Kasumi-1 (cell line): ENCODE measurements around the gene PPP2R5B.
A peak's percentile ranks its signal among the peaks of the same experiment; 100 is the strongest.

ENCODE experiments used
- DNase-seq, 2 experiments: peaks; one replicate each; lab custom pipeline; 2025; lab: John Stamatoyannopoulos, UW

PPP2R5B gene

GRCh38 chr11:64888729-64889511, 35.6 kb upstream of the PPP2R5B start:
- no peak for DNase-seq

- DNase-seq = no peak
Measured at GRCh38 chr11:64890522-64890939, 34.0 kb upstream of the PPP2R5B start.

DNA sequence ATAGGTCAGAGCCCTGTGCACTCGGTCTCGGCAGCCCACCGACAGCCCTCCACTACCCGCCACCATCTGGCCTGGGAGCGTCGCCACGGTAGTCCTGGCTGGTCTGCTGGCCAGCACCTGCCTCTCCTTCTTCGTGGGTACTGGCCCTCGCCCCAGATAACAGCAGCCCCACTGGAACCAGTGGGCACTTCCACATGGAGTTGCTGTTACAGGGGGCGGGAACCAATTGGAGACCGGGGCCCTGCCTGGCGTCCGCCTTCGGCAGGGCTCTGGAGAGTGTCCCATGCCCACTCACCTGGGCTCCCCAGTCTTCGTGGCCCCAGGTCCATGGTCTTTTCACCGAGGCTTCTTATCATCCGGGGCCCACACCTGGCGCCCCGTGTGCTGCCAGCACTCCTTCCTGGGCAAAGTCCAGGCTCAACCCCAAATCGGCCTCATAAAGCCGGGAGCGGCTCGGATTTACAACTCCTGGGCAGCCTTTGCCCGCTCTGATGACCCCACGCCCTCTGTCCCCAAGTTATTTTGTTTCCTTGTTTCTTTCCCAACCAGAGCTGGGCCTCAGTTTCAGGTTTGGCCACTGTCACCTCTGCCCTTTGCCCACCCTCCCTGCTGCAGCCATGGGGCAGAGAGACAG, 33.2 kb upstream of the PPP2R5B start:
- no peak for DNase-seq

DNA sequence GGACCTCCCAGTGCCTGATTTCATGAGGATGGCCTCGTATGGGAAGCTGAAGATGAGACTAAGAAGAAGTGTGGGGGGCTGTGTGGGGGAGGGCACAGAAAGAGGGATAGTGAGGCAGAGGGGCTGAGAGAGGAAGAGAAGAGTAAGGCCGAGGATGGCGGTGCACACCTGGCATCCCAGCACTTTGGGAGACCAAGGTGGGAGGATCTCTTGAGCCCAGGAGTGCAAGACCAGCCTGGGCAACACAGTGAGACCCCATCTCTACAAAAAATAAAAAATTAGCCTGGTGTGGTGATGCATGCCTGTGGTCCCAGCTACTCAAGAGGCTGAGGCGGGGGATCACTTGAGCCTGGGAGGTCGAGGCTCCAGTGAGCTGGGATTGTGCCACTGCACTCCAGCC, 32.6 kb upstream of the PPP2R5B start:
- DNase-seq = no peak

- DNase-seq = no peak
Measured at GRCh38 chr11:64892411-64892831, 32.1 kb upstream of the PPP2R5B start.

DNA sequence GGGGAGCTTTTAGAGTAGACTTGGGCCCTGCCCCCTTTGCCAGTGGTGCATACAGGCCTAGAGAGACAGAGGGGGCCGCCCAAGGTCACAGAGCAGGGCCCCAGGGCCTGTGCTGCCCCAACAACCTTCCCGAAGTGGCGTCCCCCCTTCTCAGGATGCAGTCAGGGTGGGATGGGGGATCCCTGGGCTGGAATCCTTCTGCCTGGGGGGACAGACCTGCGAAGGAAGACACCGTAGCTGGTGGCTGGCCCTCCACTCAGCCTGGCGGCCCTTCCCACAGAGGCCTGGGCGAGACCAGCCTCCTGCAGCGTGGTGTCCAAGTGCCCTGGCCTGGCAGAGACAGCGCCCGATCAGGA, 31.7 kb upstream of the PPP2R5B start:
- DNase-seq = no peak

DNA sequence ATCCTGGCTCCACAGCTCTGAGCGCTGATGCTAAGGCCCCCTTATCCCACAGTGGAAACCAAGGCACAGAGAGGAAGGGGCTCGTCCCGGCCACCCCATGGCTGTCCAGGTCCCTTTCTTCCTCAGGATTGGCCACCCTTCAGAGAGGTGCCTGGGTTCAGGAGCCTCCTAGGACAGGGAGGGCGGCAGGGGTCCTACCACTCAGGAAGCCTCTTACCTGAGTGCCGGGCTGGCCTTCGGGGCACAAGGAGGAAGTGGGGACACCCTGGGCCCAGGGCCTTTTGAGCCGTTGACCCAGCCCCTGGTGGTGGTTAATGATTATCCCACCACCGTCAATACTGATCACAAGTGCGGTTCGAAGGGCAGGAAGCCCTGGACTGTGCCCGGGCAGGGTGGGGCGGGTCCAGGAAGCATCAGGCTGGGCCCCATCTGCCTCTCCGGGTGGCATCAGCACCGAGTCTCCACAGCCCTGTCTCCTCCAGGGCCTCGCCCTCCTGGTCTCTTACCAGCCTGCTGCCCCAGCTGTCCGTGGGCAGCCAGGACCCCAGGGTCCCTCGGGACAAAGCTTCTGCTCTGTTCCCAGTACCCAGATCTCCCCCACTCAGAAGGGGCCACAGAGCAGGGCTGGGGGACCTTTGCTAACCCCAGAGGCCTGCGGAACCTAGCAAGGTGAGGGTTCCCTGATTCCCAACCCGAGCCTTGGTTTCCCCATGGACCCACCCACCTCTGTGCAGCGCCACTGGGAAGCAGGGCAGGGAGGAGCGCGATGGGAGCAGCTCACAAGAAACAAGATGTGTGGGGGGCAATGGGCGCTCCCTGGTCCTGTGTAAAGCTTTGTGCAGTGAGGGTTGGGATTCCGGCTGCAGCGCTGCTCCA, 31.1 kb upstream of the PPP2R5B start:
- DNase-seq = no peak

DNA sequence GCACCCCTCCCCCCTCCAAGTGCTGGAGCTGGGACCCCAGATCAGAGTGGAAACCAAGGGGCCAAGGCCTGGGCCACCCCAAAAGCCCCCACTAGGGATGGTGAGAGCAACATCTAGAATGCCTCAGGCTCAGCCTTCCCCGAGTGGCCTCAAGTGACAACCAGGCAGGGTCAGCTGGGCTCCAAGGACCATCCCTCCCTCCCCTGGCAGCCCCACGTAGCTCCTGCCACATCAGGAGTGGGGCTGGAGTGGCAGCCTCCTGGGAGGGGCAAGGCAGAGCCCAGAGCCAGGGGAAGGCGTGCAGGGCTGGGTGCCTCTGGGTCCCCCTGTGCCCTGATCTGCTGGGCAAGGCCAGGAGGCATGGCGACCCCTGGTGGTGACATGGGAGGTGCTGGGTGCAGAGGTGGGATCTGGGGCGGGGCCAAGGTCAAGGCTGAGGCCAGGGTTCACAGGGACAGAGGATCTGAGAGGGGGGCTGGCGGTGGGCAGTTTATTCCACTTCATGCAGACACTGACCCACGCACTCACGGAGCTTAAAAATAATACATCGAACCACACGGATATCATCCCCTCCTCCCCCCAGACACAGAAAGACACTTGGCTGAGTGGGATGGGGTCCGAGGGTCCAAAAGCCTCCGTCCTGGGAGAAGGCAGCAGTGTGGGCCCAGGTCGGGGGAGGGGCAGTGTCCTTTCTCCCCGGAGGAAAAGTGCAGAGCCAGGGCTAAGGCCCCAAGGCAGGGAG, 30.2 kb upstream of the PPP2R5B start:
- DNase-seq = peak; percentile 60 to 66

- DNase-seq = no peak
Measured at GRCh38 chr11:64894812-64895452, 29.6 kb upstream of the PPP2R5B start.

DNA sequence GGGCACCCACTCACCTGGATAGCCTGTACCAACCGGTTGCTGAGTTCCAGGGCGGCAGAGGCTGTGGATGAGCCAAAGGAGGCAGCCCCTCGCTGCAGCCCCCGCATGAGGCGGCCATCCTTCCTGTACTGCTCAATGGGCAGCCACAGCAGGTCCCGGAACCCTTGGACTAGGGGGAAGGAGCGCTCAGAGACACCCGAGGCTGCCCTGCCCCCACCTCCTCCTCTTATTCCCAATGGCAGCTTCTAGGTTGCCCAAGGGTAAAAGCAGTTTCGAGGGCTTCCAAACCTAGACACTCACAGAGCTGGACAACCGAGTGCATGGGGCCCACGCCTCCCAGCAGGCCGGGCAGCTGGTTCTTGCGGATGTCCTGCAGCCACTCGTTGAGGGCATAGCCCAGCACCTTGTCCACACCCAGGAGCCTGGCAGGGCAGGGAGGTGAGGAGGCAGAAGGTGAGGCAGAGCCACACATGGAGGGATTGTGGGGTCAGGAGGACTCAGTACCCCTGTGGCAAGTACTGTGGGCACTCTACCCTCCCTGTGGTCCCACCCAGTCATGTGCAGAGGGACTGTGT, 28.0 kb upstream of the PPP2R5B start:
- no peak for DNase-seq

DNA sequence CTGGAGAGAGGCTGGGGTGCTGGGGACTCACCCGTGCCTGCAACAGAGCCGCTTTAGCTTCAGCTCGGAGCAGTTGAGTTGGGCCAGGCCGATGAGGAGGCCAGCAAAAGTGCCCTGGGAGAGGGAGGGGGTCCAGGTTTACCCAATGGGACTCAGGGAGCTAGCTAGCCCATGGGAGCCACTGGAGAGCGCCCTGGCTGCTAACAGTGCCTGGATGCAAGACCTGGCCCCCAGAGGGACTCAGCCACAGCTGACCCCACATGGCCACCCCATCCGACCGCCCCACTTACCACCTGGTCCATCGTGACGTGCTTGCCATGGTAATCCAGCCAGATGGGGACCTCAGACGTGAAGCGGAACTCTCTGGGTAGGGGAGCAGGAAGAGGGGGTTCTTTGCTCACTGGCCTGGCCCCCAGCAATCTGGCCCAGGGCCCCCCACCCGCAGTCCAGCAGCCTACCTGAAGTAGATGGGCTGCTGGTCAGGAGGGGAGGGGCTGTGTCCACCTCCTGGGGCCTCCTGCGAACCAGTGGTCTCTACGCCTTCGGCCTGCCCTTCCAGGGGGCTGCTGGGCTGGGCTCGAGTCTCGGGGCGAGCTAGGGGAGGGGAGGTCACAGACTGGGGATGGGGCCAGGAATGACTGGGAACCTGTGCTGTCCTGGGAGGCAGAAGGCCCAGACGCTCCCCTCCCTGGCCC, 27.0 kb upstream of the PPP2R5B start:
- DNase-seq = no peak

- DNase-seq = no peak
Measured at GRCh38 chr11:64898076-64898445, 26.4 kb upstream of the PPP2R5B start.

DNA sequence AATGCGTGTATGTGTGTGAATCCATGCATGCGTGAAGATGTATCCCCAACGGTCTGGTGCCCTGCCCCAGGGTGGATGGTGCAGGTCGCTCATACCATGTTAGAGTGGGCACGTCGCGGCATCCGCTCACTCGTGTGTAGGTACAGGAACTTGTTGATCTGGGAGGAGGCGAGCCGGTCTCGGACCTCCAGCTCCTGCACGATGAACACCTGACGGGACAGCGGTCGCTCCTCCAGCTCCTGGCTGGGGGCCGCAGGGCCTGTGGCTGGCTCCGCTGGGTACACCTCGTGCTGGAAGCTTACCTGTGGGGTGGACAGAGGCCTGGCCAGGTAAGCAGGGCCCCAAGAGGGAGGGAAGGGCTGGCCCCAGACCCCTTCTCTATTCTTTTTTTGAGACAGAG, 25.9 kb upstream of the PPP2R5B start:
- no peak for DNase-seq

DNA sequence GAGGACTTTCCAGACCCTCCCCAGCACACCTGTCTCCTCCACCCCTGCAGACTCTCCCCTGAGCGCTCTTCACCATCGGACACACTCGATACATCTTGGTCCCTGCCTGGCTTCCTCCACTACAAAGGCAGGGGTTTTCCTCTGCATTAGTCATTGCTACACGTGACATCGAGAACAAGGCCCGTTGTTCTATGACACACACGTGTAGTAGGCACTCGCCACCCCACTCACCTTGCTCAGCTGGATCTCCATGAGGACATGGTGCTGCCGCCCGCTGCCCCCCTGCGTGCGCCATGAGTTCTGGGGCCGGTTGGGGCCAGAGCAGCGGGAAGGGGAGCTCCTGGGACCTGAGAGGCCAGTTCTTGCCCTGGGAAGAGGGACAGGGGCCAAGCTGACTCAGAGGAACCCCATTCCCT, 24.2 kb upstream of the PPP2R5B start:
- no peak for DNase-seq

- no peak for DNase-seq
Measured at GRCh38 chr11:64900774-64901173, 23.7 kb upstream of the PPP2R5B start.

- DNase-seq = no peak
Measured at GRCh38 chr11:64902102-64902900, 22.2 kb upstream of the PPP2R5B start.

- no peak for DNase-seq
Measured at GRCh38 chr11:64903291-64903833, 21.1 kb upstream of the PPP2R5B start.

DNA sequence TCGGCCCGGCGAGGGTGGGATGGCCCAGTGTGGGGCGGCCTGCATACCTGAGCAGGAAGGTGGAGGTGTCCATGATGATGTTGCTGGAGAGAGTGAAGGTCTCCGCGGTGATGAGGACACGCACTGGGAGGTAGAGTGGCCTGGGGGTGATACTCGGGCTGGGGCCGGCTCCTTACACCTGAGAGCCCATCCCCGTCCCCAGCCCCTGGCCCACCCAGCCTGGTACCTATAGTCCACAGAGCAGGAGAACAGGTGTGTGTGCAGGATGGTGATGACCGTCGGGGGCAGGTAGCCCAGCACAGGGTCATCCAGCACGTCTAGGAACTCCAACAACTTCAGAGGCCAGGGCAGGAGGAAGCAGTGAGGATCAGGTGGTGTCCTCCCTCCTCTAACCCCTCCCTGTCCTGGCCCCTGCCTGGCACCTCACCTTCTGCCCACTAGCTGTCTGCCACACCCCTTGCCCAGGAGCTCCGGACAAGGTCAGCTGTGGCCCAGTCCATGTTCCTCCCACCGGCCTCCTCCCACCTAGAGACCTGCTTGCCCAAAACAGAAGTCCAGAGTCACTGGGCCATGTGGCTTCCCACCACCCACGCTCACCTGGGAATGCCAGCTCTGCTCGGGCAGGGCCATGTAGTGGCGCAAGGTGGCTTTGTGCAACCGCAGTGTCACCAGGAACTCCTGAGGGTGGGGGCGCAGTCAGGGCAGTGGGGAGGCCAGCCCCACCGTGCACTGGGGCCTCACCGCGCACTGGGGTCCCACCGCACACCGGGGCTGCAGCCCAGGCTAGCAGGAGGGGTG, 18.8 kb upstream of the PPP2R5B start:
- no peak for DNase-seq

DNA sequence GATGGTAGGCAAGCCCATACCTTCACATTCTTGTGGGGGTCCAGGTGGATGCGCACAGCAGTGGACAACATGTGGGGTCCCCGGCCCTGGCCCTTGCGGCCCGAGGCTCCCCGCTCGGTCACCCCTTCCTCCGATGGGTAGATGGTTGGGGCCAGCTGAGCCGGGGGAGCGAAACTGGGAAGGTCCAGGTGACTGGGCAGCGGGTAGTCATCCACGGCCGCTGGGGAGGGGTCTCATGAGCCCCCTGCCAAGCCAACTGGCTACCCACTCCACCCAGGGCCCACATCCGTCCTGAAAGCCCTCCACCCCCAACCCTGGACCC, 18.2 kb upstream of the PPP2R5B start:
- DNase-seq = no peak
